Left renal pelvis (tissue), 4 donors: ENCODE measurements around the gene SLC6A6. TPM values are rescaled to one million over a fixed set of nuclear protein-coding genes. Genes with fewer than 3 reads are reported as not detected.
"Not testable (repeated sequence)": the region's sequence is repeated elsewhere in the genome, so short reads cannot be mapped to it uniquely, and the experiment has no call there.

Source experiments
- DNase-seq, 4 donors: peaks; one replicate each; pipeline ENCODE4 v3.0.0-alpha.2; 2013; ENCODE audit warnings: low read depth in 4 of 4, low spot score in 3 of 4
- polyA plus RNA-seq, 4 donors: library from polyadenylated mRNA; unstranded; fragments of 120-200 nt; gene quantifications; one replicate each; pipeline ENCODE4 v1.2.1, GENCODE V29; 2013; ENCODE audit not compliant: insufficient read length in 4 of 4

SLC6A6 gene
- polyA plus RNA-seq, 4 donors: 18.8 to 23.2 (median 21.0) TPM

GRCh38 chr3:14434126-14434497 lies 31.7 kb downstream of the SLC6A6 start:
- no peak for DNase-seq

- DNase-seq: no peak
Measured at GRCh38 chr3:14434498-14435151, 32.2 kb downstream of the SLC6A6 start.

GRCh38 chr3:14435175-14436014 lies 33.0 kb downstream of the SLC6A6 start:
- DNase-seq: no peak

GRCh38 chr3:14436954-14437281 lies 34.5 kb downstream of the SLC6A6 start:
- DNase-seq: no peak

GRCh38 chr3:14437705-14438104 lies 35.3 kb downstream of the SLC6A6 start:
- DNase-seq: not testable (repeated sequence)

GRCh38 chr3:14438262-14438661 lies 35.9 kb downstream of the SLC6A6 start:
- DNase-seq: no peak

GRCh38 chr3:14438929-14439328 lies 36.5 kb downstream of the SLC6A6 start:
- no peak for DNase-seq

- DNase-seq: no peak
Measured at GRCh38 chr3:14439501-14440167, 37.2 kb downstream of the SLC6A6 start.

GRCh38 chr3:14440168-14440518 lies 37.7 kb downstream of the SLC6A6 start:
- no peak for DNase-seq

- peak in 1 of 4 donors; percentile 61 for DNase-seq
Measured at GRCh38 chr3:14440531-14441239, 38.3 kb downstream of the SLC6A6 start.

- no peak for DNase-seq
Measured at GRCh38 chr3:14441240-14441919, 39.0 kb downstream of the SLC6A6 start.

- DNase-seq: no peak
Measured at GRCh38 chr3:14441920-14442300, 39.5 kb downstream of the SLC6A6 start.

- no peak for DNase-seq
Measured at GRCh38 chr3:14444380-14444779, 42.0 kb downstream of the SLC6A6 start.

GRCh38 chr3:14445773-14446172 lies 43.4 kb downstream of the SLC6A6 start:
- no peak for DNase-seq

- no peak for DNase-seq
Measured at GRCh38 chr3:14446988-14447570, 44.7 kb downstream of the SLC6A6 start.

GRCh38 chr3:14448063-14448462 lies 45.7 kb downstream of the SLC6A6 start:
- DNase-seq: no peak

GRCh38 chr3:14448756-14449727 lies 46.6 kb downstream of the SLC6A6 start:
- no peak for DNase-seq

- no peak for DNase-seq
Measured at GRCh38 chr3:14450506-14450905, 48.1 kb downstream of the SLC6A6 start.
